WTC11 (cell line): ENCODE data around the gene CAPN7.

Experiments
- ATF2 ChIP-seq: sonication (generic); formaldehyde crosslinking; IDR thresholded peaks from 2 replicates; pipeline ENCODE4 v1.8.1; 2022; ENCODE audit warnings: low read depth, missing genetic modification reagents, borderline replicate concordance
- NR2C2 ChIP-seq: sonication (generic); formaldehyde crosslinking; IDR thresholded peaks from 2 replicates; pipeline ENCODE4 v1.8.0; 2022; ENCODE audit warnings: mild to moderate bottlenecking, missing genetic modification reagents
- ZNF263 ChIP-seq: sonication (generic); formaldehyde crosslinking; IDR thresholded peaks from 2 replicates; pipeline ENCODE4 v1.8.1; 2022; ENCODE audit warnings: low read depth, mild to moderate bottlenecking, moderate library complexity, missing genetic modification reagents
- TF ChIP-seq, protein P1 (sequence below): fragments of 200-600 bp; IDR thresholded peaks from 2 replicates; pipeline ENCODE4 v1.8.0; 2022; ENCODE audit warnings: antibody characterized with exemption

GRCh38 chr3:15183011-15183410 is 23.0 kb upstream of the CAPN7 start:
- TF ChIP-seq, protein P1, sequence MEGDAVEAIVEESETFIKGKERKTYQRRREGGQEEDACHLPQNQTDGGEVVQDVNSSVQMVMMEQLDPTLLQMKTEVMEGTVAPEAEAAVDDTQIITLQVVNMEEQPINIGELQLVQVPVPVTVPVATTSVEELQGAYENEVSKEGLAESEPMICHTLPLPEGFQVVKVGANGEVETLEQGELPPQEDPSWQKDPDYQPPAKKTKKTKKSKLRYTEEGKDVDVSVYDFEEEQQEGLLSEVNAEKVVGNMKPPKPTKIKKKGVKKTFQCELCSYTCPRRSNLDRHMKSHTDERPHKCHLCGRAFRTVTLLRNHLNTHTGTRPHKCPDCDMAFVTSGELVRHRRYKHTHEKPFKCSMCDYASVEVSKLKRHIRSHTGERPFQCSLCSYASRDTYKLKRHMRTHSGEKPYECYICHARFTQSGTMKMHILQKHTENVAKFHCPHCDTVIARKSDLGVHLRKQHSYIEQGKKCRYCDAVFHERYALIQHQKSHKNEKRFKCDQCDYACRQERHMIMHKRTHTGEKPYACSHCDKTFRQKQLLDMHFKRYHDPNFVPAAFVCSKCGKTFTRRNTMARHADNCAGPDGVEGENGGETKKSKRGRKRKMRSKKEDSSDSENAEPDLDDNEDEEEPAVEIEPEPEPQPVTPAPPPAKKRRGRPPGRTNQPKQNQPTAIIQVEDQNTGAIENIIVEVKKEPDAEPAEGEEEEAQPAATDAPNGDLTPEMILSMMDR: no peak
- TF ChIP-seq ATF2 (CRISPR knock-in tag): no peak
- TF ChIP-seq NR2C2: no peak
- no peak for TF ChIP-seq ZNF263
